K562 (cell line): ENCODE data around the gene STX3. TPM values are rescaled to one million over a fixed set of nuclear protein-coding genes. Genes with fewer than 3 reads are reported as not detected.

Experiments used
- ATAC-seq: fragments of 200-7000 bp; cut with Tn5 transposase; 3 replicates; pipeline ENCODE4 v1.9.1; 2020; ENCODE audit warnings: moderate library complexity
- BruUV-seq: library from RNA; stranded (reverse); fragments of 400-500 nt; replicated peaks from 2 replicates; lab custom pipeline; 2021; lab: Mats Ljungman, UMichigan
- CTCF ChIA-PET: fragments of 300-600 bp; formaldehyde crosslinking; extraction: SDS; loops from one replicate; lab custom pipeline; 2021; ENCODE audit warnings: low intra/inter-chr PET ratio; lab: Yijun Ruan, JAX
- POLR2A ChIA-PET: fragments of 300-600, 350-650 bp; sonication (Branson Sonifier 250); formaldehyde crosslinking; extraction: SDS; loops from one replicate; lab custom pipeline; 2021; ENCODE audit warnings: antibody characterized with exemption, inconsistent platforms; lab: Yijun Ruan, JAX
- DNase-seq, 4 experiments: peaks; one replicate each; pipeline versions ENCODE4 v3.0.0 to v3.0.0-alpha.2; 2011 to 2018; ENCODE audit warnings: low spot score in 3 of 4, mixed read lengths in 3 of 4; ENCODE audit errors: extremely low read depth in 1 of 4
- FAIRE-seq: peaks from 2 replicates; lab custom pipeline; 2011; peaks lifted over from hg19 to GRCh38; lab: Jason Lieb, UNC
- H2AFZ ChIP-seq: 2 replicates; pipeline ENCODE4 v1.6.0; 2011; ENCODE audit warnings: low read depth, low read length, control low read depth, inconsistent platforms
- H3K27ac ChIP-seq: fragments of 200-600 bp; 3 replicates; pipeline ENCODE4 v1.8.0; 2011; ENCODE audit warnings: low read depth, mild to moderate bottlenecking, control low read depth, inconsistent platforms, low read length, moderate library complexity, mixed read lengths; ENCODE audit errors: extremely low read depth
- H3K27me3 ChIP-seq, 2 experiments: fragments of 300-600 bp in 1 of 2; 2 replicates in 1 of 2; 3 replicates in 1 of 2; pipeline versions ENCODE4 v1.6.0 to v1.8.0; 2011; ENCODE audit warnings: inconsistent platforms in 2 of 2, low read length in 2 of 2, mild to moderate bottlenecking in 1 of 2, mixed read lengths in 1 of 2, moderate library complexity in 1 of 2; ENCODE audit not compliant: control insufficient read depth in 2 of 2, insufficient read depth in 2 of 2
- H3K36me3 ChIP-seq: fragments of 300-600 bp; 3 replicates; pipeline ENCODE4 v1.8.0; 2011; ENCODE audit warnings: mild to moderate bottlenecking, low read length, inconsistent platforms; ENCODE audit not compliant: control insufficient read depth, insufficient read depth
- H3K4me1 ChIP-seq, 2 experiments: fragments of 200-600 bp in 1 of 2; replicated peaks in 1 of 2; 2 replicates in 1 of 2; 3 replicates in 1 of 2; pipeline versions ENCODE4 v1.5.1 to v1.8.0; 2011; ENCODE audit warnings: inconsistent platforms in 2 of 2, low read length in 2 of 2, mild to moderate bottlenecking in 1 of 2, mixed read lengths in 1 of 2, moderate library complexity in 1 of 2; ENCODE audit not compliant: control insufficient read depth in 2 of 2, insufficient read depth in 2 of 2
- H3K4me2 ChIP-seq: 2 replicates; pipeline ENCODE4 v1.6.1; 2011; ENCODE audit warnings: low read length, control low read depth, inconsistent platforms, mixed read lengths; ENCODE audit not compliant: insufficient read depth
- H3K4me3 ChIP-seq: fragments of 200-600 bp; sonication (generic), shearing (Covaris generic); 2 replicates; pipeline ENCODE4 v1.5.1; 2016; ENCODE audit warnings: control low read depth, inconsistent platforms
- H3K79me2 ChIP-seq: fragments of 200-600 bp; 3 replicates; pipeline ENCODE4 v1.8.0; 2011; ENCODE audit warnings: low read length, inconsistent platforms; ENCODE audit not compliant: control insufficient read depth, insufficient read depth
- H3K9ac ChIP-seq, 2 experiments: 2 replicates each; pipeline versions ENCODE4 v1.6.0 to v1.6.1; 2011; ENCODE audit warnings: low read depth in 2 of 2, low read length in 2 of 2, control low read depth in 1 of 2, inconsistent platforms in 1 of 2, mild to moderate bottlenecking in 1 of 2, mixed read lengths in 1 of 2; ENCODE audit not compliant: insufficient read depth in 1 of 2
- H3K9me1 ChIP-seq: one replicate; pipeline ENCODE4 v1.6.0; 2011; ENCODE audit warnings: inconsistent platforms, mild to moderate bottlenecking, low read length, moderate library complexity; ENCODE audit not compliant: control insufficient read depth, insufficient read depth
- H3K9me3 ChIP-seq: replicated peaks from 2 replicates; pipeline ENCODE4 v1.5.1; 2011; ENCODE audit warnings: low read depth, low read length, inconsistent platforms; ENCODE audit not compliant: control insufficient read depth, insufficient read depth
- H4K20me1 ChIP-seq: replicated peaks from 2 replicates; pipeline ENCODE4 v1.6.1; 2011; ENCODE audit warnings: low read length, inconsistent platforms, mixed read lengths; ENCODE audit not compliant: control insufficient read depth, insufficient read depth
- CHCHD3 ChIP-seq: fragments of 250-450 bp; sonication (Bioruptor Pico); IDR thresholded peaks from 2 replicates; pipeline ENCODE4 v2.1.2; 2022; ENCODE audit warnings: mild to moderate bottlenecking
- MXI1 ChIP-seq: IDR thresholded peaks from 2 replicates; pipeline ENCODE4 v1.6.1; 2011; ENCODE audit warnings: low read depth, mild to moderate bottlenecking, improper control_type of control experiment, low read length
- NFRKB ChIP-seq: fragments of 450-650 bp; IDR thresholded peaks from 2 replicates; pipeline ENCODE4 v1.6.1; 2016; ENCODE audit warnings: low read depth
- NUFIP1 ChIP-seq: fragments of 450-650 bp; IDR thresholded peaks from 2 replicates; pipeline ENCODE4 v1.6.1; 2018; ENCODE audit not compliant: partially characterized antibody
- PHF21A ChIP-seq: fragments of 450-650 bp; IDR thresholded peaks from 2 replicates; pipeline ENCODE4 v1.6.1; 2017; ENCODE audit warnings: low read depth, borderline replicate concordance
- SAFB2 ChIP-seq: fragments of 200-400 bp; formaldehyde crosslinking; IDR thresholded peaks from 2 replicates; pipeline ENCODE4 v1.6.1; 2018; ENCODE audit warnings: borderline replicate concordance, low read length, low read depth, moderate library complexity; ENCODE audit not compliant: severe bottlenecking
- SIN3A ChIP-seq, 2 experiments: fragments of 150-350 bp in 1 of 2; IDR thresholded peaks; 2 replicates each; pipeline ENCODE4 v1.6.1; 2011 to 2016; ENCODE audit warnings: borderline replicate concordance in 2 of 2, low read depth in 2 of 2, low read length in 2 of 2, mild to moderate bottlenecking in 2 of 2, moderate library complexity in 2 of 2; ENCODE audit not compliant: control insufficient read depth in 1 of 2
- SMAD2 ChIP-seq: fragments of 150-350 bp; IDR thresholded peaks from 2 replicates; pipeline ENCODE4 v1.6.1; 2014; ENCODE audit warnings: low read depth, mild to moderate bottlenecking, low read length
- TAF1 ChIP-seq: IDR thresholded peaks from 2 replicates; pipeline ENCODE4 v1.6.1; 2011; ENCODE audit warnings: mild to moderate bottlenecking, low read length, moderate library complexity; ENCODE audit not compliant: insufficient read depth, control insufficient read depth, severe bottlenecking; ENCODE audit errors: extremely low read depth
- TAF15 ChIP-seq: fragments of 200-400 bp; formaldehyde crosslinking; IDR thresholded peaks from 2 replicates; pipeline ENCODE4 v1.6.1; 2017; ENCODE audit warnings: mild to moderate bottlenecking, low read depth, low read length, moderate library complexity
- ZNF212 ChIP-seq: fragments of 450-650 bp; formaldehyde crosslinking; IDR thresholded peaks from 2 replicates; pipeline ENCODE4 v1.4.0; 2020; ENCODE audit warnings: mild to moderate bottlenecking
- WGBS: fragments of 100-300 bp; shearing (Covaris generic); methylation state at CpG from one replicate; pipeline ENCODE4 v1.1.6; 2016; ENCODE audit warnings: low coverage, mixed read lengths; ENCODE audit not compliant: insufficient coverage; ENCODE audit errors: missing lambda C conversion rate; 5-methylcytosine and 5-hydroxymethylcytosine counted together
- in situ Hi-C: fragments of 300-500 bp; cut with MboI; formaldehyde crosslinking; loops from 4 replicates; pipeline ENCODE4 v1.15.0; 2018; ENCODE audit warnings: inconsistent platforms, mixed read lengths
- intact Hi-C: fragments of 100-400 bp; cut with micrococcal nuclease; formaldehyde crosslinking; loops from 2 replicates; pipeline ENCODE4 v1.14.2; 2022
- polyA plus RNA-seq, 8 experiments: library from polyadenylated mRNA; depleted of rRNA in 4 of 8; stranded (reverse) in 5 of 8; unstranded in 3 of 8; fragments of >200 nt; fragmentation: Nextera tagmentation in 2 of 8; fragmentation: Illumina TruSeq in 1 of 8; extraction: Ambion mirVana in 2 of 8; extraction: Trizol in 1 of 8; gene quantifications; 2 replicates each; pipeline versions ENCODE4 v1.2.1 to v1.2.3, GENCODE V29; 2011 to 2014; ENCODE audit warnings: inconsistent platforms in 1 of 8, missing spikeins in 1 of 8
- total RNA-seq, 7 experiments: library from RNA; depleted of rRNA in 6 of 7; stranded (reverse); fragments of >200 nt in 6 of 7; fragmentation: Illumina TruSeq in 2 of 7; extraction: Trizol in 2 of 7; gene quantifications; 2 replicates each; pipeline versions ENCODE4 v1.2.1 to v1.2.3, GENCODE V29; 2011 to 2021; ENCODE audit warnings: low replicate concordance in 1 of 7
- TF ChIP-seq, protein P1 (sequence below): sonication (generic); formaldehyde crosslinking; IDR thresholded peaks from 2 replicates; pipeline ENCODE4 v1.9.0; 2022; ENCODE audit warnings: mild to moderate bottlenecking, missing genetic modification reagents
- TF ChIP-seq, protein P2 (sequence below): fragments of 450-650 bp; IDR thresholded peaks from 2 replicates; pipeline ENCODE4 v1.7.1; 2018; ENCODE audit warnings: mild to moderate bottlenecking, low read depth; ENCODE audit not compliant: partially characterized antibody
- TF ChIP-seq, protein P3 (sequence below): fragments of 200-800 bp; sonication (Bioruptor generic); IDR thresholded peaks from 2 replicates; pipeline ENCODE4 v1.6.1; 2017; ENCODE audit warnings: missing genetic modification characterization, missing compliant biosample characterization

The STX3 gene
- total and polyA plus RNA-seq, 9 of the 15 experiments (the other 6 are each of a cell fraction or from before 2014, with no cell fraction given) = 12.0 to 91.6 (median 48.7) TPM

DNA sequence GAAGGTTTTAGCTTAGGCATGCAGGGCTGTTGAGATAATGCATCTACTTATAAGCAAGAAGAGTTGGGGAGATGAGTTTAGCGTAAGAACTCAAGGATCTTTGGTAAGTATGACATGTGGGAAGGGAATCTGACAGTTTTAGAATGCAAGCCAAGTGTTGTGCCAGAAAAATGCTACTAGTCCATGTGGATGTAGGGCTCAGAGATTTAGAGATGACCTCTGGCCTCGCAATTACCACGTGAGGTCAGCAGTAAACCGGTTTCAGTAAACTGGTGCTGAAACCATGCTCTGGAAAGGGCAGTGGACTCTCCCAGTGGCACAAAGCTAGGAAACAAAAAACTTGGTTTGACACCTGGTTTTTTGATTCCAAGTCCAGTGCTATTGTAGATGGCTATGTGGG lies 36.5 kb downstream of the STX3 start:
- Histone ChIP-seq H3K4me2 (no peak overlapping the region), H3K9me1 (peaks cover 4% of the 10 kb centered on the region)
- WGBS = 72% methylated on average over 4 of the region's 4 CpGs
- TF ChIP-seq NFRKB = no peak
- no peak for TF ChIP-seq SMAD2
- TF ChIP-seq, protein P1, sequence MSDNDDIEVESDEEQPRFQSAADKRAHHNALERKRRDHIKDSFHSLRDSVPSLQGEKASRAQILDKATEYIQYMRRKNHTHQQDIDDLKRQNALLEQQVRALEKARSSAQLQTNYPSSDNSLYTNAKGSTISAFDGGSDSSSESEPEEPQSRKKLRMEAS (CRISPR knock-in tag) = no peak
- TF ChIP-seq PHF21A = no peak
- no peak for TF ChIP-seq SAFB2
- TF ChIP-seq TAF1 = no peak
- TF ChIP-seq CHCHD3 (CRISPR knock-in tag) = no peak
- no peak for TF ChIP-seq TAF15
- no peak for TF ChIP-seq ZNF212 (CRISPR knock-in tag)
- TF ChIP-seq NUFIP1 = no peak
- no peak for TF ChIP-seq MXI1
- TF ChIP-seq, protein P2, sequence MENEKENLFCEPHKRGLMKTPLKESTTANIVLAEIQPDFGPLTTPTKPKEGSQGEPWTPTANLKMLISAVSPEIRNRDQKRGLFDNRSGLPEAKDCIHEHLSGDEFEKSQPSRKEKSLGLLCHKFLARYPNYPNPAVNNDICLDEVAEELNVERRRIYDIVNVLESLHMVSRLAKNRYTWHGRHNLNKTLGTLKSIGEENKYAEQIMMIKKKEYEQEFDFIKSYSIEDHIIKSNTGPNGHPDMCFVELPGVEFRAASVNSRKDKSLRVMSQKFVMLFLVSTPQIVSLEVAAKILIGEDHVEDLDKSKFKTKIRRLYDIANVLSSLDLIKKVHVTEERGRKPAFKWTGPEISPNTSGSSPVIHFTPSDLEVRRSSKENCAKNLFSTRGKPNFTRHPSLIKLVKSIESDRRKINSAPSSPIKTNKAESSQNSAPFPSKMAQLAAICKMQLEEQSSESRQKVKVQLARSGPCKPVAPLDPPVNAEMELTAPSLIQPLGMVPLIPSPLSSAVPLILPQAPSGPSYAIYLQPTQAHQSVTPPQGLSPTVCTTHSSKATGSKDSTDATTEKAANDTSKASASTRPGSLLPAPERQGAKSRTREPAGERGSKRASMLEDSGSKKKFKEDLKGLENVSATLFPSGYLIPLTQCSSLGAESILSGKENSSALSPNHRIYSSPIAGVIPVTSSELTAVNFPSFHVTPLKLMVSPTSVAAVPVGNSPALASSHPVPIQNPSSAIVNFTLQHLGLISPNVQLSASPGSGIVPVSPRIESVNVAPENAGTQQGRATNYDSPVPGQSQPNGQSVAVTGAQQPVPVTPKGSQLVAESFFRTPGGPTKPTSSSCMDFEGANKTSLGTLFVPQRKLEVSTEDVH = no peak
- TF ChIP-seq SIN3A (IDR thresholded peaks at IDR 0.05; ENCODE audit: borderline replicate concordance in 2 of 2, control insufficient read depth in 1 of 2, low read depth in 2 of 2, low read length in 2 of 2) = no peak
- TF ChIP-seq, protein P3, sequence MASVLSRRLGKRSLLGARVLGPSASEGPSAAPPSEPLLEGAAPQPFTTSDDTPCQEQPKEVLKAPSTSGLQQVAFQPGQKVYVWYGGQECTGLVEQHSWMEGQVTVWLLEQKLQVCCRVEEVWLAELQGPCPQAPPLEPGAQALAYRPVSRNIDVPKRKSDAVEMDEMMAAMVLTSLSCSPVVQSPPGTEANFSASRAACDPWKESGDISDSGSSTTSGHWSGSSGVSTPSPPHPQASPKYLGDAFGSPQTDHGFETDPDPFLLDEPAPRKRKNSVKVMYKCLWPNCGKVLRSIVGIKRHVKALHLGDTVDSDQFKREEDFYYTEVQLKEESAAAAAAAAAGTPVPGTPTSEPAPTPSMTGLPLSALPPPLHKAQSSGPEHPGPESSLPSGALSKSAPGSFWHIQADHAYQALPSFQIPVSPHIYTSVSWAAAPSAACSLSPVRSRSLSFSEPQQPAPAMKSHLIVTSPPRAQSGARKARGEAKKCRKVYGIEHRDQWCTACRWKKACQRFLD (CRISPR knock-in tag) = no peak
- TF ChIP-seq, all 486 proteins: peak for 0
- Histone ChIP-seq H4K20me1 (peaks cover 7% of the 10 kb centered on the region; the same call in 1 of the 2 replicates), H3K9ac (no peak overlapping the region), H3K27ac (no peak overlapping the region), H3K4me3 (no peak overlapping the region), H3K4me1 (peaks cover 4 to 14% of the 10 kb centered on the region in 2 experiments; a peak in 4 of 5 replicates), H2AFZ (no peak overlapping the region), H3K27me3 (no peaks in the 10 kb centered on the region), H3K79me2 (no peaks in the 10 kb centered on the region), H3K36me3 (peaks cover 96% of the 10 kb centered on the region), H3K9me3 (no peaks in the 10 kb centered on the region)
- FAIRE-seq (no peak), ATAC-seq (no peak), DNase-seq (no peak)
- intact Hi-C loops = no loop called here
- BruUV-seq = no TSS peak
- in situ Hi-C loops = no loop called here
- ChIA-PET POLR2A (interaction anchor here (1.1 to 1.4 kb wide), 3 partner anchors 10 to 25 kb away, joined by 3 read pairs; no protein-coding TSS in a partner anchor), CTCF (no interaction called here)
